HT1080 (cell line): Measurements from ENCODE around the gene MYO18B. TPM values are rescaled to one million over a fixed set of nuclear protein-coding genes. Genes with fewer than 3 reads are reported as not detected.
"Not testable (repeated sequence)": the region's sequence is repeated elsewhere in the genome, so short reads cannot be mapped to it uniquely, and the experiment has no call there.

Source experiments
- DNase-seq: peaks from one replicate; pipeline ENCODE4 v3.0.0-alpha.2; 2015; ENCODE audit warnings: low read depth
- total RNA-seq: library from RNA; depleted of rRNA; stranded (reverse); fragments of >200 nt; shearing (Covaris generic); gene quantifications from 2 replicates; pipeline ENCODE4 v1.2.3, GENCODE V29; 2014

Gene MYO18B
- total RNA-seq, 1 experiment from 2014 or later: 1.9 TPM

DNA sequence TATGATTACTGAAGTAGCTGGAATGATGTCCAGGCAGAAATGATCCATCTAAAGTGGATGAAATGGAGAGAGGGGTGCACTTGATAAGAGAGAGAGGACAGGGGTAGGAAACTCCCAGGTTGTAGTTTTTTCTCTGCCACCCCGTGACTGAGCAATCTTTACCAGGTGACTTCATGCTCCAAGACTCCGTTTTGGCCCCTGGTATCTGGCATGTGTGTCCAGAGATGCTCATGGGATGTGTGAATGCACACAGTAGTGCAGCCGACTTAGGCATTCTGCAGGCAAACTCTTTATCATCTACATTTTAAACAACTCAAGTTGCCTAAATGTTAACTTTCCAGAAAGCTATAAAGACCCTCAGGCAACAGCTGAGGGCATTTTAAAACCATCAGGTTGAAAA lies 238.0 kb downstream of the MYO18B start:
- DNase-seq: no peak

- DNase-seq: not testable (repeated sequence)
Observed at GRCh38 chr22:25984911-25985310, 242.9 kb downstream of the MYO18B start.

- DNase-seq: no peak
Observed at GRCh38 chr22:25987948-25988347, 246.0 kb downstream of the MYO18B start.

DNA sequence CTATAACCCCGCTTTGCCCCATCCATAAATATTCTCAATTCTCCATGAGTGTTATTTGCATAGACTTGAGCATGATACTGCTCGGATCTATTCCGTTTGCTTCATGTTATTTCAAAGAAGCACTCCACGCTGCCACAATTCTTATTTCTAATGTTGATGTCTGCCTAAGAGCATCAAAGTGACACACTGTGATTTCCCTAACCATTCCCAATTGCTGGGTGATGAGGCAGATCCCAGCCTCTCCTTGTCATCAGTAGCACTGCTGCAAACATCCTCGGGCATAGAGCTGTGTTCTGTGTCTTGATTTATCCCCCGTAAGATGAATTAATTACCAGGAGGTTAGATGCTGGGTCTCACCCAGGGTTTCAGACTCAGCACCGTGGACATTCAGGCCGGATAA lies 249.0 kb downstream of the MYO18B start:
- no peak for DNase-seq

- DNase-seq: no peak
Observed at GRCh38 chr22:25992331-25992730, 250.3 kb downstream of the MYO18B start.

GRCh38 chr22:25996669-25997068 lies 254.7 kb downstream of the MYO18B start:
- no peak for DNase-seq

DNA sequence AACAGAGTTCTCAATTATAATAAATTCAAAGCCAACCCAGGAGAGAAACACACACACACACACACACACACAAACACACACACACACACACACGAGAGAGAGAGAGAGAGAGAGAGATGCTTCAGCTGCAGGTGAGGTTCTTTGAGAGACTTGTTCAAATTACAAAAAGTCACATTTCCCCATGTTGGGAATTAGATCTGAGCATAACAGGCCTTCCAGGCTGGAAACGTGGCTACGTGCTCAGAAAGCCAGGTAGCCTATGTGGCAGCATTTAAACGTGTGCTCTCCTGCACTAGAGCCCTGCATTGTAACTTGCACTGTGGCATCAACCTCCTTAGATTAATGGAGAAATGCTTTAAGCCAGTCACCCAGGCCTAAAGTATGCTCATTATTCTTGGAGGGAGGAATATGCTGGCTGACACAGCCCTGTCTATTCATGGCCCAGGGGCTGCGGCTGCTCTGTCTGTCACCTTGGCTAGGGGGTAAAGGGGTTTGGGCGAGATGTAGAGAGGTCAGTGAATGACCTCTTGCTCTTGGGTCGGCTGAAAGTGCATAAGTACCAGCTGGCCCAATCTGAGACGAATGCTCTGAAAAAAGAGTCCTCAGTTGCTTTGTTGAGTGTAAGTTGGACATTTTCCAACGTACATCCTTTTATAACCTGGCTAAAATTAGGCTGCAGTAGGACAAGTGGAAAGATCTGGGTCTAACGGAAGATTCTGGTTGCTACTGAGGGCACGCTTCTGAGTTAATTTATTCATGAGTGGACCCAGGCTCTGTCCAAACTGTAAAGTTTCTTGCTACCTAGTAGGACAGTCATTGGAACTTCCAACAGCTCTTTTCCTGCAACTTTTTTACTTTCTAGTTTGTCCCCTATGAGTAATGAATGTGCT lies 256.1 kb downstream of the MYO18B start:
- DNase-seq: no peak

GRCh38 chr22:26002456-26002855 lies 260.5 kb downstream of the MYO18B start:
- no peak for DNase-seq

- no peak for DNase-seq
Observed at GRCh38 chr22:26004477-26004876, 262.5 kb downstream of the MYO18B start.

GRCh38 chr22:26008587-26008986 lies 266.6 kb downstream of the MYO18B start:
- no peak for DNase-seq

- DNase-seq: no peak
Observed at GRCh38 chr22:26016916-26017315, 274.9 kb downstream of the MYO18B start.

DNA sequence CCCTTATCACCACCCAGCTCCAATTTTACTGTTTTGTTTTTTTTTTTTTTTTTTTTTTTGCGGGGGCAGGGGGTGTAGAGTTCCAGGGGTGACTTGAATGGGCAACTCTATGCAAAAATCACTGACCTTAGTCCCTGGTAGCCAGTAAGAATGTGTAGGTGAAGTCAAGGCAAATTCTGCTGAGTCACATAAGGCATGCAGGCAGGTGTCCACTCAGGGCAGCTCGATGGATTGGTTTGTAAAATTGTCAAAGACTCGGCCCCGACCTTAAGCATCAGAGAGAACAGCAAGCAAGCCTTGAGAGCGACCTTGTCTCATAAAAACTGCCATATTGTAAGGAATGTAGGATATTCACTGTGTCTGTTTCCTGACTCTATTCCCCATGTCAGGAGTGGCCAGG lies 275.9 kb downstream of the MYO18B start:
- DNase-seq: no peak

- no peak for DNase-seq
Observed at GRCh38 chr22:26019596-26019995, 277.6 kb downstream of the MYO18B start.

GRCh38 chr22:26021516-26021915 lies 279.5 kb downstream of the MYO18B start:
- no peak for DNase-seq

GRCh38 chr22:26023104-26023775 lies 281.3 kb downstream of the MYO18B start:
- DNase-seq: no peak

GRCh38 chr22:26025626-26026025 lies 283.6 kb downstream of the MYO18B start:
- no peak for DNase-seq

DNA sequence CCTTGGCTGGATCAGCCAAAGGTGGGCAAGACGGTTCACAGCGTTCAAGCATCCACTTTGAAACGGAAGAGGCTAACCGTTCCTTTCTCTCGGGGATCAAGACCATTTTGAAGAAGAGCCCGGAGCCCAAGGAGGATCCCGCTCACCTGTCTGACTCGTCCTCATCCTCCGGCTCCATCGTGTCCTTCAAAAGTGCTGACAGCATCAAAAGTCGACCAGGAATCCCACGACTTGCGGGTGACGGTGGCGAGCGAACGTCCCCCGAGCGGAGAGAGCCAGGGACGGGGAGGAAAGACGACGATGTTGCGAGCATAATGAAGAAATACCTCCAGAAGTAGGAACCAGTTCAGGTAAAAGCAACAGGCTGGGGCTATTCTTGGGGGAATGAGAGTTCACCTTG lies 285.4 kb downstream of the MYO18B start:
- no peak for DNase-seq

GRCh38 chr22:26031641-26032040 lies 289.7 kb downstream of the MYO18B start:
- DNase-seq: no peak

DNA sequence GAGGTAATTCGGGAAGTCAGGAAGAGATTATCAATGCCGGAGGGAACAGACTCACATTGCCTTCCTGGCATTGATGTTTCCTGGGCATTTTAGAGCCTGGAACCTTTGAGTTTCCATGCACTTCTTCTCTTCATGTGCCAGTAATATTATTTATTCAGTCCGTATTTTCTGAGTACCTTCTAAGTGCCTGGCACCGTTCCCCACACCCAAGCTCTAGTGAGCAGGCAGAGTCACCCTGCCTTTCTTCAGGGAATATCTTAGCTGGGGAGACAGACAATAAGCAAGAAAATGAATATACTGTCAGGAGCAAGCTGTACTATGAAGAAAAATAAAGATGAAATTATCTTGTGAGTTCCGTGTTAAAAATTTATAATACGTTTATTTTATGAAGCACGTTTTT lies 291.1 kb downstream of the MYO18B start:
- no peak for DNase-seq

DNA sequence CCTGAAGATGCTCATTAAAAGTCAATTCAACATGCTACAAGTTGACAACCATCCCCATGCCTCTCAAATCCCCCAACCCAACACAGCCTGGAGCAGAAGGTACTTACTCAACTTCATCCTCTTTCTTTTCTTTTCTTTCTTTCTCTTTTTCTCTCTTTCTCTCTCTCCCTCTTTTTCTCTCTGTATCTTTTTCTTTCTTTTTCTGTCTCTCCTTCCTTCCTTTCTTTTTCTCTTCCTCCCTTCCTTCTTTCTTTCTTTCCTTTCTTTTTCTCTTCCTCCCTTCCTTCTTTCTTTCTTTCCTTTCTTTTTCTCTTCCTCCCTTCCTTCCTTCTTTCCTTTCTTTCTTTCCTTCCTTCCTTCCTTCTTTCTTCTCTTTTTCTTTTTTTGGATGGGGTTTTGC lies 291.6 kb downstream of the MYO18B start:
- no peak for DNase-seq

DNA sequence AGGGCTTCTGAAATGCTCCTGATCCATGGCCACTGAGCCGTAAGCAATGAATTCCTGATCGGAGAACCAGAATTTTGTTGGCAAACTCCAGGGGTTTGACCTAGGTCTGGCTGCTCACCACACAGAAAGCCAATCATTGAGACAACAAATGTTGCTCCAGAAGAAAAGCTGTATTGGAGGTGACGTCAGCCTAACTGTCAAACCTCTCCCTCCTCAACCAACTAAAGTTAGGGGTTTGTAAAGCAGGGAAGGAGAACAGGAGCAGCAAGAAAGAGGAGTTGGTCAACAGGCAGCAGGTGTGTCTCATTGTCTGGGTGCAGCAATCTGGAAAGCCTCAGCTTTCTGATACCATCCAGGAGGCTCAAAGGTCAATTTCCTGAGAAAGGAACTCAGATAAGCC lies 293.5 kb downstream of the MYO18B start:
- DNase-seq: no peak

GRCh38 chr22:26038365-26038764 lies 296.4 kb downstream of the MYO18B start:
- no peak for DNase-seq

DNA sequence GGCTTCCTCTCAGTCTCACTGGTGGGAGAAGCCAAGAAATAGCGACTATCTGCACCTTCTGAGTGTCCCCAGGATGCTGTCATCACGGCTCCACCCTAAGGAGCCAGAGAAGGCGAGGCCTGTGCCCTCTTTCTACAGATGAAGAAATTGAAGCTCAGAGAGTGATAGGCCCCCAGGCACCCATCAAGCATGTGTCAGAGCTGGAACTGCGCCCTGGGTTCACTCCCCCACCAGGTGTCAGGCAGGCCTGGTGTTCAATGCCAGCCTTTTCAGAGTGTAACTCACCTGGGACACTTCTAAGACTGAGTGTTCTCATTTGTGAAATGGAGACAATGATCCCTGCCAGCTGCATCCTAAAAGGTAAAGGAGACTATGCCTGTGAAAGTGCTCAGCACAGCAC lies 299.9 kb downstream of the MYO18B start:
- DNase-seq: no peak
